CD4-positive, alpha-beta T cell (primary cell): ENCODE data around the gene NARS2. TPM values are rescaled to one million over a fixed set of nuclear protein-coding genes. Genes with fewer than 3 reads are reported as not detected.
"Not testable (repeated sequence)": the region's sequence is repeated elsewhere in the genome, so short reads cannot be mapped to it uniquely, and the experiment has no call there.

ENCODE experiments used
- ATAC-seq: fragments of 200-7000 bp; cut with Tn5 transposase; one replicate; pipeline ENCODE4 v1.10.0; 2022; ENCODE audit warnings: mild to moderate bottlenecking; ENCODE audit not compliant: poor library complexity
- CTCF ChIA-PET: fragments of 350-600 bp; sonication (Branson Sonifier 250); formaldehyde crosslinking; loops from one replicate; lab custom pipeline; 2021; ENCODE audit warnings: antibody characterized with exemption, inconsistent platforms; lab: Charles Lee
- POLR2A ChIA-PET: fragments of 350-600 bp; sonication (Branson Sonifier 250); formaldehyde crosslinking; loops from one replicate; lab custom pipeline; 2021; ENCODE audit warnings: antibody characterized with exemption, inconsistent platforms; lab: Charles Lee
- DNase-seq, 14 experiments: peaks; one replicate each; pipeline ENCODE4 v3.0.0-alpha.2; 2013 to 2020; ENCODE audit warnings: mixed read lengths in 2 of 14
- H3K27ac ChIP-seq, 2 donors: one replicate each; pipeline versions ENCODE4 v1.5.1 to v1.7.0; 2013; ENCODE audit warnings: low read length in 2 of 2, low read depth in 1 of 2, mild to moderate bottlenecking in 1 of 2
- H3K27me3 ChIP-seq, 2 experiments: 1 replicate in 1 of 2; 2 replicates in 1 of 2; pipeline versions ENCODE4 v1.6.1 to v1.7.0; 2013; ENCODE audit warnings: low read length in 2 of 2, control low read depth in 1 of 2, mild to moderate bottlenecking in 1 of 2, moderate library complexity in 1 of 2; ENCODE audit not compliant: insufficient read depth in 2 of 2, control insufficient read depth in 1 of 2
- H3K36me3 ChIP-seq: one replicate; pipeline ENCODE4 v1.6.1; 2013; ENCODE audit warnings: low read length, control low read depth; ENCODE audit not compliant: insufficient read depth
- H3K4me1 ChIP-seq: one replicate; pipeline ENCODE4 v1.6.1; 2013; ENCODE audit warnings: low read length, control low read depth; ENCODE audit not compliant: insufficient read depth
- H3K4me3 ChIP-seq: one replicate; pipeline ENCODE4 v1.5.1; 2013; ENCODE audit warnings: mild to moderate bottlenecking, low read length, moderate library complexity
- H3K9me3 ChIP-seq, 2 experiments: 1 replicate in 1 of 2; 2 replicates in 1 of 2; pipeline versions ENCODE4 v1.6.1 to v1.7.0; 2013; ENCODE audit warnings: low read length in 2 of 2, mild to moderate bottlenecking in 2 of 2, control low read depth in 1 of 2, moderate library complexity in 1 of 2; ENCODE audit not compliant: control insufficient read depth in 1 of 2, insufficient read depth in 1 of 2
- H3K27ac Mint-ChIP-seq: one replicate; pipeline ENCODE4 v1.8.0; 2020; ENCODE audit warnings: mixed read lengths
- H3K27me3 Mint-ChIP-seq: one replicate; pipeline ENCODE4 v1.8.0; 2021; ENCODE audit warnings: mixed read lengths
- H3K36me3 Mint-ChIP-seq: one replicate; pipeline ENCODE4 v1.8.0; 2021; ENCODE audit warnings: low read depth, mixed read lengths
- H3K4me1 Mint-ChIP-seq: one replicate; pipeline ENCODE4 v1.8.0; 2021; ENCODE audit warnings: low read depth, mixed read lengths
- H3K4me3 Mint-ChIP-seq: one replicate; pipeline ENCODE4 v1.8.0; 2020; ENCODE audit warnings: mild to moderate bottlenecking, mixed read lengths
- H3K9me3 Mint-ChIP-seq: one replicate; pipeline ENCODE4 v1.8.0; 2020; ENCODE audit warnings: mixed read lengths
- CTCF ChIP-seq: fragments of 200-600 bp; IDR thresholded peaks from one replicate; pipeline ENCODE4 v1.8.0; 2022; ENCODE audit warnings: antibody characterized with exemption, mild to moderate bottlenecking
- intact Hi-C, 2 experiments: fragments of 100-400 bp; cut with DNase I in 1 of 2; cut with micrococcal nuclease in 1 of 2; formaldehyde crosslinking; loops; one replicate each; pipeline versions ENCODE4 v1.15.1 to v1.9.0; 2023 to 2025; cut with DNase I, micrococcal nuclease
- total RNA-seq, 174 experiments: library from RNA in 2 of 174; stranded (reverse) in 2 of 174; gene quantifications; one replicate each; pipeline ENCODE4 v1.2.3 and lab custom pipeline; 2021 to 2026

NARS2 gene
- total RNA-seq, 2 experiments from 2014 or later = 8.7 to 9.3 TPM

DNA sequence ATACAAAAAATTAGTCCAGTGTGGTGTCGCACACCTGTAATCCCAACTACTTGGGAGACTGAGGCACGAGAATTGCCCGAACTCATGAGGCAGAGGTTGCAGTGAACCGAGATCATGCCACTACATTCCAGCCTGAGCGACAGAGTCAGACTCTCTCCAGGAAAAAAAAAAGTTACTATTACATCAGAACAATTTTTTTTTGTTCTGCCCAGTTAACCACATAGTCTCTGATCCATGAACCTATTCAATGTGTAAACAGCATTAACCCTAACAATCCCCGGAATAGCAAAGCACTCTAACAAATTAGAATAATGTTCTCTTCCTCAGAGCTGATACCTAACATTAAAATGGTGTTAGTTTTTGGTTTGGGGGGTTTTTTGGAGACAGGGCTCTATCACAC is 4.6 kb downstream of the NARS2 start:
- Mint-ChIP-seq H3K27me3 (no peaks in the 10 kb centered on the region), H3K36me3 (peaks cover 78% of the 10 kb centered on the region), H3K4me1 (peaks cover 42% of the 10 kb centered on the region), H3K9me3 (no peaks in the 10 kb centered on the region), H3K4me3 (no peak overlapping the region), H3K27ac (no peak overlapping the region)
- Histone ChIP-seq H3K4me1 (peaks cover 7% of the 10 kb centered on the region), H3K4me3 (no peak overlapping the region), H3K27me3 (no peaks in the 10 kb centered on the region), H3K9me3 (no peaks in the 10 kb centered on the region), H3K36me3 (peaks cover 51% of the 10 kb centered on the region), H3K27ac (no peak overlapping the region)
- ChIA-PET POLR2A (no interaction called here), CTCF (no interaction called here)
- no peak for TF ChIP-seq CTCF
- ATAC-seq (no peak), DNase-seq (no peak)
- intact Hi-C loops = loop anchor here in 1 of 2 experiments (5.0 to 10.0 kb wide), 6 partner anchors 383 to 1505 kb away; partner anchors contain the start of genes AAMDC, CAPN5, CLNS1A and KCTD21

DNA sequence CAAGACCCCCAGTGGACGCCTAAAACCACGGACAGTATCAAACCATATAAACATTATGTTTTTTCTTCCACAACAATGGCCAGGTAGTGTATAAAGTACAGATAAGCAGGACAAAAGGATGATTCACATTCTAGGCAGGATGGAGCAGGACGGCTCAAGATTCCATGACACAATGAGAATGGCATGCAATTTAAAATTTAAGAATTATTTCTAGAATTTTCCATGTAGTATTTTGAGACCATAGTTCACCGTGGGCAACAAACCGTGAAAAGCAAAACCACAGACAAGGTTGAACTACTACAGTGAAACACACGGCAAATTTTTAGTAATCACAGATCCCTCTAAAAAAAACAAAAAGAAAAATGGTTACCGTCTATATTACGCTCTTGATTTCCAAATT is 7.5 kb downstream of the NARS2 start:
- H3K27ac Mint-ChIP-seq = no peak overlapping the region
- H3K4me1 ChIP-seq = peaks cover 1% of the 10 kb centered on the region
- H3K9me3 Mint-ChIP-seq = no peaks in the 10 kb centered on the region
- no peak overlapping the region for H3K4me3 ChIP-seq
- H3K27ac ChIP-seq = no peak overlapping the region
- POLR2A ChIA-PET = interaction anchor here (3.6 kb wide), 1 partner anchor 7 kb away, joined by 32 read pairs; the partner anchor contains the start of gene NARS2
- H3K4me1 Mint-ChIP-seq = peaks cover 34% of the 10 kb centered on the region
- peaks cover 78% of the 10 kb centered on the region for H3K36me3 Mint-ChIP-seq
- no peaks in the 10 kb centered on the region for H3K27me3 Mint-ChIP-seq
- no peak for TF ChIP-seq CTCF
- peaks cover 55% of the 10 kb centered on the region for H3K36me3 ChIP-seq
- no peak overlapping the region for H3K4me3 Mint-ChIP-seq
- CTCF ChIA-PET = no interaction called here
- no peaks in the 10 kb centered on the region for H3K27me3 ChIP-seq
- DNase-seq (no peak), ATAC-seq (no peak)
- intact Hi-C loops = loop anchor here in 1 of 2 experiments (5.0 kb wide), 1 partner anchor 420 kb away; no protein-coding TSS in a partner anchor
- no peaks in the 10 kb centered on the region for H3K9me3 ChIP-seq

- no peak overlapping the region for H3K27ac ChIP-seq
- ATAC-seq = peak; percentile 73
- TF ChIP-seq CTCF = peak; percentile 87
- intact Hi-C loops = loop anchor here (1.0 to 5.0 kb wide), 5 partner anchors 148 to 562 kb away; partner anchors contain the start of gene GAB2 (in 1 of the 2)
- H3K4me1 ChIP-seq = peaks cover 13% of the 10 kb centered on the region
- peak in 9 of 14 experiments; percentile 3 to 79 (median 15) for DNase-seq
- H3K36me3 ChIP-seq = peaks cover 42% of the 10 kb centered on the region
- no peak overlapping the region for H3K4me3 Mint-ChIP-seq
- CTCF ChIA-PET = interaction anchor here (0.6 to 3.7 kb wide), 24 partner anchors 9 to 586 kb away, joined by 3 to 40 read pairs (median 5); partner anchors contain the start of genes ALG8, GAB2, INTS4 and KCTD21
- H3K27me3 Mint-ChIP-seq = no peaks in the 10 kb centered on the region
- peak overlapping the region; percentile 38 for H3K27ac Mint-ChIP-seq
- H3K27me3 ChIP-seq = no peaks in the 10 kb centered on the region
- H3K9me3 Mint-ChIP-seq = no peaks in the 10 kb centered on the region
- H3K9me3 ChIP-seq = no peaks in the 10 kb centered on the region
- H3K36me3 Mint-ChIP-seq = peaks cover 74% of the 10 kb centered on the region
- H3K4me3 ChIP-seq = no peak overlapping the region
- POLR2A ChIA-PET = interaction anchor here (0.7 to 3.6 kb wide), 5 partner anchors 9 to 425 kb away, joined by 3 to 32 read pairs (median 5); partner anchors contain the start of genes ALG8, GAB2 and NARS2
- H3K4me1 Mint-ChIP-seq = peaks cover 43% of the 10 kb centered on the region
Measured at GRCh38 chr11:78564490-78565467, 9.9 kb downstream of the NARS2 start.

DNA sequence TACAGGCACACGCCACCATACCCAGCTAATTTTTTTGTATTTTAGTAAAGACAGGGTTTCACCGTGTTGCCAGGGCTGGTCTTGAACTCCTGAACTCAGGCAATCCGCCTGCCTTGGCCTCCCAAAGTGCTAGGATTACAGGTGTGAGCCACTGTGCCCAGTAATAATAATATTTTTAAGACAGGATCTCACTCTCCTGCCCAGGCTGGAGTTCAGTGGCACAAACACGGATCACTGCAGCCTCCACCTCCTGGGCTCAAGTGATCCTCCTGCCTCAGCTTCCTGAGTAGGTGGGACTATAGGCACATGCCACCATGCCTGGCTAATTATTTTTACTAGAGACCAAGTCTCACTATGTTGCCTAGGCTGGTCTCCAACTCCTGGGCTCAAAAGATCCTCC is 10.6 kb downstream of the NARS2 start:
- not testable (repeated sequence) for H3K4me3 Mint-ChIP-seq, ATAC-seq

More for the DNA sequence above, 10.6 kb downstream of the NARS2 start:
- intact Hi-C loops = loop anchor here (1.0 to 5.0 kb wide), 4 partner anchors 147 to 562 kb away; partner anchors contain the start of gene GAB2 (in 1 of the 2)
- H3K27me3 ChIP-seq, H3K4me3 ChIP-seq, H3K27ac ChIP-seq, H3K9me3 ChIP-seq, H3K9me3 Mint-ChIP-seq, DNase-seq, H3K27me3 Mint-ChIP-seq: not testable (repeated sequence)
- Mint-ChIP-seq H3K27ac (peak overlapping the region; percentile 38), H3K4me1 (peaks cover 48% of the 10 kb centered on the region), H3K36me3 (peaks cover 77% of the 10 kb centered on the region)
- H3K4me1 ChIP-seq = peaks cover 13% of the 10 kb centered on the region
- peaks cover 46% of the 10 kb centered on the region for H3K36me3 ChIP-seq
- ChIA-PET POLR2A (interaction anchor here (0.7 to 3.6 kb wide), 4 partner anchors 10 to 361 kb away, joined by 3 to 32 read pairs (median 10); partner anchors contain the start of genes GAB2 and NARS2), CTCF (interaction anchor here (0.8 to 3.7 kb wide), 20 partner anchors 9 to 425 kb away, joined by 3 to 40 read pairs (median 5); partner anchors contain the start of genes ALG8, GAB2, KCTD21 and NARS2)
